GM23338 (cell line): ENCODE results near the gene RBM19. TPM values are rescaled to one million over a fixed set of nuclear protein-coding genes. Genes with fewer than 3 reads are reported as not detected.

Experiments
- ATAC-seq: fragments of 200-7000 bp; cut with Tn5 transposase; 3 replicates; pipeline ENCODE4 v1.9.1; 2020
- DNase-seq: peaks from one replicate; pipeline ENCODE4 v3.0.0-alpha.2; 2015; ENCODE audit warnings: low spot score
- H2AFZ ChIP-seq: fragments of 200-600 bp; sonication (generic); 2 replicates; pipeline ENCODE4 v1.8.0; 2016; ENCODE audit warnings: antibody characterized with exemption, mild to moderate bottlenecking, moderate library complexity
- H3F3A ChIP-seq: fragments of 200-600 bp; sonication (generic); replicated peaks from 2 replicates; pipeline ENCODE4 v1.8.0; 2017; ENCODE audit warnings: antibody characterized with exemption, mixed run types, low read depth
- H3K27ac ChIP-seq: fragments of 200-600 bp; sonication (generic); 2 replicates; pipeline ENCODE4 v1.6.1; 2016; ENCODE audit warnings: low read depth
- H3K27me3 ChIP-seq: fragments of 200-600 bp; sonication (generic); 2 replicates; pipeline ENCODE4 v1.8.0; 2016; ENCODE audit warnings: mild to moderate bottlenecking, mixed run types, moderate library complexity; ENCODE audit not compliant: insufficient read depth
- H3K36me3 ChIP-seq: fragments of 200-600 bp; sonication (generic); 2 replicates; pipeline ENCODE4 v1.8.0; 2016; ENCODE audit warnings: mild to moderate bottlenecking; ENCODE audit not compliant: insufficient read depth
- H3K4me1 ChIP-seq: fragments of 200-600 bp; sonication (generic); 2 replicates; pipeline ENCODE4 v1.8.0; 2016; ENCODE audit warnings: mild to moderate bottlenecking, moderate library complexity; ENCODE audit not compliant: insufficient read depth
- H3K4me2 ChIP-seq: fragments of 200-600 bp; sonication (generic); 2 replicates; pipeline ENCODE4 v1.7.1; 2017; ENCODE audit warnings: mixed run types
- H3K4me3 ChIP-seq: fragments of 200-600 bp; sonication (generic); 2 replicates; pipeline ENCODE4 v1.6.1; 2016; ENCODE audit warnings: mixed run types
- H3K79me2 ChIP-seq: fragments of 200-600 bp; sonication (generic); replicated peaks from 2 replicates; pipeline ENCODE4 v1.8.0; 2017; ENCODE audit warnings: mild to moderate bottlenecking; ENCODE audit not compliant: insufficient read depth
- H3K9me2 ChIP-seq: fragments of 200-600 bp; sonication (generic); 2 replicates; pipeline ENCODE4 v1.8.0; 2017; ENCODE audit not compliant: insufficient read depth
- H4K20me1 ChIP-seq: fragments of 200-600 bp; sonication (generic); replicated peaks from 2 replicates; pipeline ENCODE4 v1.8.0; 2017; ENCODE audit warnings: mild to moderate bottlenecking; ENCODE audit not compliant: insufficient read depth
- H3K27ac Mint-ChIP-seq: 2 replicates; pipeline ENCODE4 v1.8.0; 2020; ENCODE audit warnings: inconsistent platforms, mild to moderate bottlenecking, moderate library complexity, mixed read lengths
- H3K27me3 Mint-ChIP-seq: 3 replicates; pipeline ENCODE4 v1.8.0; 2022; ENCODE audit warnings: low read depth, mild to moderate bottlenecking, moderate library complexity, mixed read lengths, inconsistent platforms; ENCODE audit not compliant: insufficient read depth, poor library complexity
- H3K36me3 Mint-ChIP-seq: 3 replicates; pipeline ENCODE4 v1.8.0; 2021; ENCODE audit warnings: low read depth, mild to moderate bottlenecking, inconsistent platforms, moderate library complexity, mixed read lengths
- H3K4me1 Mint-ChIP-seq: 3 replicates; pipeline ENCODE4 v1.8.0; 2020; ENCODE audit warnings: mild to moderate bottlenecking, inconsistent platforms, mixed read lengths
- H3K4me3 Mint-ChIP-seq: 3 replicates; pipeline ENCODE4 v1.8.0; 2021; ENCODE audit warnings: moderate library complexity, mild to moderate bottlenecking, inconsistent platforms, mixed read lengths
- H3K9me3 Mint-ChIP-seq: 3 replicates; pipeline ENCODE4 v1.8.0; 2020; ENCODE audit warnings: moderate library complexity, mild to moderate bottlenecking, inconsistent platforms, mixed read lengths
- CREB1 ChIP-seq: fragments of 250-450 bp; sonication (Bioruptor Pico); IDR thresholded peaks from 2 replicates; pipeline ENCODE4 v1.5.0; 2020; ENCODE audit warnings: low read depth, mild to moderate bottlenecking, moderate library complexity
- EZH2 ChIP-seq: fragments of 200-600 bp; sonication (generic); IDR thresholded peaks from one replicate; pipeline ENCODE4 v1.8.0; 2017; ENCODE audit warnings: antibody characterized with exemption, mild to moderate bottlenecking, low read depth; ENCODE audit not compliant: unreplicated experiment
- POLR2AphosphoS5 ChIP-seq: IDR thresholded peaks from 2 replicates; pipeline ENCODE4 v1.6.1; 2016; ENCODE audit warnings: antibody characterized with exemption, low read depth
- ZNF114 ChIP-seq: fragments of 250-450 bp; sonication (Bioruptor Pico); IDR thresholded peaks from 2 replicates; pipeline ENCODE4 v1.5.0; 2020; ENCODE audit warnings: mild to moderate bottlenecking, moderate library complexity
- long read RNA-seq: library from polyadenylated mRNA; unstranded; transcript quantifications from one replicate; pipeline ENCODE4 v2.0.0, GENCODE V29; 2020; ENCODE audit not compliant: unreplicated experiment
- polyA plus RNA-seq: library from polyadenylated mRNA; unstranded; fragments of >200 nt; fragmentation: Nextera tagmentation; extraction: Ambion mirVana; gene quantifications from 2 replicates; pipeline ENCODE4 v1.2.1, GENCODE V29; 2016
- total RNA-seq: library from RNA; depleted of rRNA; stranded (reverse); fragments of >200 nt; shearing (Covaris generic); gene quantifications from 2 replicates; pipeline ENCODE4 v1.2.3, GENCODE V29; 2014; rRNA removed
- TF ChIP-seq, protein P1 (sequence below): fragments of 250-450 bp; sonication (Bioruptor Pico); IDR thresholded peaks from 2 replicates; pipeline ENCODE4 v1.5.0; 2020; ENCODE audit warnings: mild to moderate bottlenecking, moderate library complexity
- TF ChIP-seq, protein P2 (sequence below), 2 experiments: fragments of 200-600 bp in 1 of 2; sonication (generic) in 1 of 2; conservative IDR thresholded peaks; 2 replicates each; pipeline versions ENCODE4 v1.5.1 to v1.6.1; 2016 to 2017; ENCODE audit warnings: antibody characterized with exemption in 2 of 2, low read depth in 2 of 2, mild to moderate bottlenecking in 2 of 2, moderate library complexity in 1 of 2
- TF ChIP-seq, protein P3 (sequence below): IDR thresholded peaks from 2 replicates; pipeline ENCODE4 v1.6.1; 2016; ENCODE audit warnings: antibody characterized with exemption

RBM19 gene, protein sequence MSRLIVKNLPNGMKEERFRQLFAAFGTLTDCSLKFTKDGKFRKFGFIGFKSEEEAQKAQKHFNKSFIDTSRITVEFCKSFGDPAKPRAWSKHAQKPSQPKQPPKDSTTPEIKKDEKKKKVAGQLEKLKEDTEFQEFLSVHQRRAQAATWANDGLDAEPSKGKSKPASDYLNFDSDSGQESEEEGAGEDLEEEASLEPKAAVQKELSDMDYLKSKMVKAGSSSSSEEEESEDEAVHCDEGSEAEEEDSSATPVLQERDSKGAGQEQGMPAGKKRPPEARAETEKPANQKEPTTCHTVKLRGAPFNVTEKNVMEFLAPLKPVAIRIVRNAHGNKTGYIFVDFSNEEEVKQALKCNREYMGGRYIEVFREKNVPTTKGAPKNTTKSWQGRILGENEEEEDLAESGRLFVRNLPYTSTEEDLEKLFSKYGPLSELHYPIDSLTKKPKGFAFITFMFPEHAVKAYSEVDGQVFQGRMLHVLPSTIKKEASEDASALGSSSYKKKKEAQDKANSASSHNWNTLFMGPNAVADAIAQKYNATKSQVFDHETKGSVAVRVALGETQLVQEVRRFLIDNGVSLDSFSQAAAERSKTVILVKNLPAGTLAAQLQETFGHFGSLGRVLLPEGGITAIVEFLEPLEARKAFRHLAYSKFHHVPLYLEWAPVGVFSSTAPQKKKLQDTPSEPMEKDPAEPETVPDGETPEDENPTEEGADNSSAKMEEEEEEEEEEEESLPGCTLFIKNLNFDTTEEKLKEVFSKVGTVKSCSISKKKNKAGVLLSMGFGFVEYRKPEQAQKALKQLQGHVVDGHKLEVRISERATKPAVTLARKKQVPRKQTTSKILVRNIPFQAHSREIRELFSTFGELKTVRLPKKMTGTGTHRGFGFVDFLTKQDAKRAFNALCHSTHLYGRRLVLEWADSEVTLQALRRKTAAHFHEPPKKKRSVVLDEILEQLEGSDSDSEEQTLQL
- total RNA-seq: 44.3 and 56.7 TPM in 2 replicates
- polyA plus RNA-seq: 40.1 and 43.4 TPM in 2 replicates
- long read RNA-seq, partial matches to known transcripts: 13 of 14 reads
- long read RNA-seq, other reads (novel, unspliced or antisense): 0 of 14 reads

DNA sequence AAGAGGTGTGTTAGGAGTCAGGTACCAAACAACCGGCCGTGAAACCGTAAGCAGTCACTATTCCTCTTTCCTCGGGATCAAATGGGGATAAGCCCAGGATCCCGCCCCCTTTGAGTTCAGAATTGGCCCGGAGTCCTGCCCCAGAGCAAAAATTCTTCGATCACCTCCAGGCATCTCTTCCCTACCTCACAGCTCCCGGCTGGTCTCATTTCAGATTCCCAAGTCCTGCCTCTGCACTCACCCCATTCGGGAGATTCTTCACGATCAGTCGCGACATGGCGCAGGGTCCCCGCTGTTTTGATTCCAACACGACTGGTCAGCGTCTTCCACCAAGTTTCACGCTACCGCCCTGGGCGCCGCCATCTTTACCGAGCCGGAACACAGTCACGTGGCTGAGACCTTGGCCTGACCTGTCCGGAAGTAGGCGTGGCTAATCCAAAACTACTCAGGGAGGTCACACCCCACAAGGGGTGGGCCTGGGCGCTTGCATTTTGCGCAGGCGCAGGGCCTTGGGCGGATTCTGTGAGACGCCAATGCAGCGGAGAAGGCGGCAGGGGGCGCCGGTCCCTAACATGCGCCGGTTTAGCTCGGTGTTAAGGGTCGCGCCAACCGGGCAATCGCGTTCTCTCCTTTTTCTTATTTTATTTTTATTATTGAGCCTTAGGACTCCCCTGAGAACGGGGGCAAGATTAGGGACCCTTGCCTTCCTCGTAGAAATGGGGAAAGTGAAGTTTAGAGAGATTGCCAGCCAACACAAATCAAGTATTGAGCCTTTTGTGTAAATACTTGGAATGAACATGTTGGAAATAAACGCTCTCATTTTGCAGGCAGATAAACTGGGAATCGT, at the start of gene RBM19:
Gene RBM19 (minus strand): TSS at position 375 of the 847 bp plus-strand sequence. CDS start 98 bp downstream, at position 277.
- Histone ChIP-seq H3K27me3 (no peaks in the 10 kb centered on the region), H3K4me1 (peaks cover 21% of the 10 kb centered on the region), H3K79me2 (peaks cover 31% of the 10 kb centered on the region), H3K9me2 (peaks cover 6% of the 10 kb centered on the region), H2AFZ (peak within 1 kb of the TSS; percentile 87), H3K4me2 (peak within 1 kb of the TSS; percentile 95), H3K27ac (peak within 1 kb of the TSS; percentile 70), H3K36me3 (peaks cover 8% of the 10 kb centered on the region), H3F3A (no peaks in the 10 kb centered on the region), H4K20me1 (0 out of 2 replicates have a peak, but pooled peaks cover 3% of the 10 kb centered on the region), H3K4me3 (peak within 1 kb of the TSS; percentile 76)
- H3K36me3 Mint-ChIP-seq: peaks cover 19% of the 10 kb centered on the region
- DNase-seq (peak; percentile 100), ATAC-seq (peak; percentile 96)
- peaks cover 12% of the 10 kb centered on the region for H3K4me1 Mint-ChIP-seq
- peaks cover 5% of the 10 kb centered on the region for H3K27me3 Mint-ChIP-seq
- no peak for TF ChIP-seq ZNF114 (CRISPR knock-in tag)
- TF ChIP-seq, protein P1, sequence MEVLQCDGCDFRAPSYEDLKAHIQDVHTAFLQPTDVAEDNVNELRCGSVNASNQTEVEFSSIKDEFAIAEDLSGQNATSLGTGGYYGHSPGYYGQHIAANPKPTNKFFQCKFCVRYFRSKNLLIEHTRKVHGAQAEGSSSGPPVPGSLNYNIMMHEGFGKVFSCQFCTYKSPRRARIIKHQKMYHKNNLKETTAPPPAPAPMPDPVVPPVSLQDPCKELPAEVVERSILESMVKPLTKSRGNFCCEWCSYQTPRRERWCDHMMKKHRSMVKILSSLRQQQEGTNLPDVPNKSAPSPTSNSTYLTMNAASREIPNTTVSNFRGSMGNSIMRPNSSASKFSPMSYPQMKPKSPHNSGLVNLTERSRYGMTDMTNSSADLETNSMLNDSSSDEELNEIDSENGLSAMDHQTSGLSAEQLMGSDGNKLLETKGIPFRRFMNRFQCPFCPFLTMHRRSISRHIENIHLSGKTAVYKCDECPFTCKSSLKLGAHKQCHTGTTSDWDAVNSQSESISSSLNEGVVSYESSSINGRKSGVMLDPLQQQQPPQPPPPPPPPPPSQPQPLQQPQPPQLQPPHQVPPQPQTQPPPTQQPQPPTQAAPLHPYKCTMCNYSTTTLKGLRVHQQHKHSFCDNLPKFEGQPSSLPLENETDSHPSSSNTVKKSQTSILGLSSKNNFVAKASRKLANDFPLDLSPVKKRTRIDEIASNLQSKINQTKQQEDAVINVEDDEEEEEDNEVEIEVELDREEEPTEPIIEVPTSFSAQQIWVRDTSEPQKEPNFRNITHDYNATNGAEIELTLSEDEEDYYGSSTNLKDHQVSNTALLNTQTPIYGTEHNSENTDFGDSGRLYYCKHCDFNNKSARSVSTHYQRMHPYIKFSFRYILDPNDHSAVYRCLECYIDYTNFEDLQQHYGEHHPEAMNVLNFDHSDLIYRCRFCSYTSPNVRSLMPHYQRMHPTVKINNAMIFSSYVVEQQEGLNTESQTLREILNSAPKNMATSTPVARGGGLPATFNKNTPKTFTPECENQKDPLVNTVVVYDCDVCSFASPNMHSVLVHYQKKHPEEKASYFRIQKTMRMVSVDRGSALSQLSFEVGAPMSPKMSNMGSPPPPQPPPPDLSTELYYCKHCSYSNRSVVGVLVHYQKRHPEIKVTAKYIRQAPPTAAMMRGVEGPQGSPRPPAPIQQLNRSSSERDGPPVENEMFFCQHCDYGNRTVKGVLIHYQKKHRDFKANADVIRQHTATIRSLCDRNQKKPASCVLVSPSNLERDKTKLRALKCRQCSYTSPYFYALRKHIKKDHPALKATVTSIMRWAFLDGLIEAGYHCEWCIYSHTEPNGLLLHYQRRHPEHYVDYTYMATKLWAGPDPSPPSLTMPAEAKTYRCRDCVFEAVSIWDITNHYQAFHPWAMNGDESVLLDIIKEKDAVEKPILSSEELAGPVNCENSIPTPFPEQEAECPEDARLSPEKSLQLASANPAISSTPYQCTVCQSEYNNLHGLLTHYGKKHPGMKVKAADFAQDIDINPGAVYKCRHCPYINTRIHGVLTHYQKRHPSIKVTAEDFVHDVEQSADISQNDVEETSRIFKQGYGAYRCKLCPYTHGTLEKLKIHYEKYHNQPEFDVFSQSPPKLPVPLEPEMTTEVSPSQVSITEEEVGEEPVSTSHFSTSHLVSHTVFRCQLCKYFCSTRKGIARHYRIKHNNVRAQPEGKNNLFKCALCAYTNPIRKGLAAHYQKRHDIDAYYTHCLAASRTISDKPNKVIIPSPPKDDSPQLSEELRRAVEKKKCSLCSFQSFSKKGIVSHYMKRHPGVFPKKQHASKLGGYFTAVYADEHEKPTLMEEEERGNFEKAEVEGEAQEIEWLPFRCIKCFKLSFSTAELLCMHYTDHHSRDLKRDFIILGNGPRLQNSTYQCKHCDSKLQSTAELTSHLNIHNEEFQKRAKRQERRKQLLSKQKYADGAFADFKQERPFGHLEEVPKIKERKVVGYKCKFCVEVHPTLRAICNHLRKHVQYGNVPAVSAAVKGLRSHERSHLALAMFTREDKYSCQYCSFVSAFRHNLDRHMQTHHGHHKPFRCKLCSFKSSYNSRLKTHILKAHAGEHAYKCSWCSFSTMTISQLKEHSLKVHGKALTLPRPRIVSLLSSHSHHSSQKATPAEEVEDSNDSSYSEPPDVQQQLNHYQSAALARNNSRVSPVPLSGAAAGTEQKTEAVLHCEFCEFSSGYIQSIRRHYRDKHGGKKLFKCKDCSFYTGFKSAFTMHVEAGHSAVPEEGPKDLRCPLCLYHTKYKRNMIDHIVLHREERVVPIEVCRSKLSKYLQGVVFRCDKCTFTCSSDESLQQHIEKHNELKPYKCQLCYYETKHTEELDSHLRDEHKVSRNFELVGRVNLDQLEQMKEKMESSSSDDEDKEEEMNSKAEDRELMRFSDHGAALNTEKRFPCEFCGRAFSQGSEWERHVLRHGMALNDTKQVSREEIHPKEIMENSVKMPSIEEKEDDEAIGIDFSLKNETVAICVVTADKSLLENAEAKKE (CRISPR knock-in tag): no peak
- TF ChIP-seq CREB1: peak; percentile 79
- TF ChIP-seq, protein P2, sequence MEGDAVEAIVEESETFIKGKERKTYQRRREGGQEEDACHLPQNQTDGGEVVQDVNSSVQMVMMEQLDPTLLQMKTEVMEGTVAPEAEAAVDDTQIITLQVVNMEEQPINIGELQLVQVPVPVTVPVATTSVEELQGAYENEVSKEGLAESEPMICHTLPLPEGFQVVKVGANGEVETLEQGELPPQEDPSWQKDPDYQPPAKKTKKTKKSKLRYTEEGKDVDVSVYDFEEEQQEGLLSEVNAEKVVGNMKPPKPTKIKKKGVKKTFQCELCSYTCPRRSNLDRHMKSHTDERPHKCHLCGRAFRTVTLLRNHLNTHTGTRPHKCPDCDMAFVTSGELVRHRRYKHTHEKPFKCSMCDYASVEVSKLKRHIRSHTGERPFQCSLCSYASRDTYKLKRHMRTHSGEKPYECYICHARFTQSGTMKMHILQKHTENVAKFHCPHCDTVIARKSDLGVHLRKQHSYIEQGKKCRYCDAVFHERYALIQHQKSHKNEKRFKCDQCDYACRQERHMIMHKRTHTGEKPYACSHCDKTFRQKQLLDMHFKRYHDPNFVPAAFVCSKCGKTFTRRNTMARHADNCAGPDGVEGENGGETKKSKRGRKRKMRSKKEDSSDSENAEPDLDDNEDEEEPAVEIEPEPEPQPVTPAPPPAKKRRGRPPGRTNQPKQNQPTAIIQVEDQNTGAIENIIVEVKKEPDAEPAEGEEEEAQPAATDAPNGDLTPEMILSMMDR (conservative IDR thresholded peaks at IDR 0.05; ENCODE audit: low read depth in 2 of 2): peak; percentile 81 to 87
- TF ChIP-seq, protein P3, sequence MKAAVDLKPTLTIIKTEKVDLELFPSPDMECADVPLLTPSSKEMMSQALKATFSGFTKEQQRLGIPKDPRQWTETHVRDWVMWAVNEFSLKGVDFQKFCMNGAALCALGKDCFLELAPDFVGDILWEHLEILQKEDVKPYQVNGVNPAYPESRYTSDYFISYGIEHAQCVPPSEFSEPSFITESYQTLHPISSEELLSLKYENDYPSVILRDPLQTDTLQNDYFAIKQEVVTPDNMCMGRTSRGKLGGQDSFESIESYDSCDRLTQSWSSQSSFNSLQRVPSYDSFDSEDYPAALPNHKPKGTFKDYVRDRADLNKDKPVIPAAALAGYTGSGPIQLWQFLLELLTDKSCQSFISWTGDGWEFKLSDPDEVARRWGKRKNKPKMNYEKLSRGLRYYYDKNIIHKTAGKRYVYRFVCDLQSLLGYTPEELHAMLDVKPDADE: peak; percentile 86
- TF ChIP-seq EZH2: no peak
- TF ChIP-seq POLR2AphosphoS5: peak; percentile 66
- H3K4me3 Mint-ChIP-seq: peak within 1 kb of the TSS; percentile 100
- peak within 1 kb of the TSS; percentile 99 for H3K27ac Mint-ChIP-seq
- H3K9me3 Mint-ChIP-seq: no peaks in the 10 kb centered on the region; the same call in 2 of the 3 replicates
